Skeletal muscle satellite cell (primary cell): Measurements from ENCODE around the gene GPR25.
"Not testable (repeated sequence)": the region's sequence is repeated elsewhere in the genome, so short reads cannot be mapped to it uniquely, and the experiment has no call there.

Source experiments
- H3K27me3 ChIP-seq: 2 replicates; pipeline ENCODE4 v1.7.0; 2013; ENCODE audit warnings: low read length; ENCODE audit not compliant: control insufficient read depth, insufficient read depth
- H3K36me3 ChIP-seq: 2 replicates; pipeline ENCODE4 v1.7.0; 2013; ENCODE audit warnings: mild to moderate bottlenecking, control low read depth, low read length; ENCODE audit not compliant: insufficient read depth
- H3K4me1 ChIP-seq: 2 replicates; pipeline ENCODE4 v1.7.0; 2013; ENCODE audit warnings: low read length; ENCODE audit not compliant: control insufficient read depth, insufficient read depth
- H3K4me2 ChIP-seq: 2 replicates; pipeline ENCODE4 v1.7.0; 2013; ENCODE audit warnings: mild to moderate bottlenecking, low read length
- H3K4me3 ChIP-seq: 2 replicates; pipeline ENCODE4 v1.7.0; 2013; ENCODE audit warnings: low read length
- H3K9ac ChIP-seq: 2 replicates; pipeline ENCODE4 v1.7.0; 2013; ENCODE audit warnings: mild to moderate bottlenecking, low read depth, low read length, moderate library complexity
- H3K9me3 ChIP-seq: replicated peaks from 2 replicates; pipeline ENCODE4 v1.7.0; 2013; ENCODE audit warnings: mild to moderate bottlenecking, control low read depth, low read length

GPR25 gene

DNA sequence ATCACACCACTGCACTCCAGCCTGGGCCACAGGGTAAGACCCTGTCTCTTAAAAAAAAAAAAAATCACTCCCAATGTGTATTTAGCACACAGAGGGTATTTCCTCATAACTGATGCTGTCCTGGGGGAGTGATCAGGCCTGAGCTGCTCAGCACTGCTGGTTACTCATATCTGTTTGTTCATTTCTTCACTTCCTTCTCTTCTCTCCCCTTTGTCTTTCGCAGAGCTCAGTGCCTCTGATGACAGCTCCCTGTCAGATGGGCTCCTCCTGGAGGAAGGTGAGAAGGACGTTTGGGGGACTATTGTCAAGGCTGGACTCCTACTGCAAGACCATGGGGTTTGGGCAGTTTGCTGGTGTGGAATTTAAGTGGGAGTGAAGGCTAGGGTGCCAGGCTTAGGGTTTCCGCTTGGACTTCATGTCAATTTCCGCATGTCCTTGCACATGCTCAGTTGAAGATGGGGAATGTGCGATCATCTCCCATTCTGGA, 34.9 kb downstream of the GPR25 start:
- Histone ChIP-seq H3K4me1 (no peaks in the 10 kb centered on the region), H3K4me3 (no peak overlapping the region), H3K36me3 (no peaks in the 10 kb centered on the region), H3K27me3 (no peaks in the 10 kb centered on the region), H3K9me3 (no peaks in the 10 kb centered on the region), H3K4me2 (no peak overlapping the region), H3K9ac (no peak overlapping the region)

DNA sequence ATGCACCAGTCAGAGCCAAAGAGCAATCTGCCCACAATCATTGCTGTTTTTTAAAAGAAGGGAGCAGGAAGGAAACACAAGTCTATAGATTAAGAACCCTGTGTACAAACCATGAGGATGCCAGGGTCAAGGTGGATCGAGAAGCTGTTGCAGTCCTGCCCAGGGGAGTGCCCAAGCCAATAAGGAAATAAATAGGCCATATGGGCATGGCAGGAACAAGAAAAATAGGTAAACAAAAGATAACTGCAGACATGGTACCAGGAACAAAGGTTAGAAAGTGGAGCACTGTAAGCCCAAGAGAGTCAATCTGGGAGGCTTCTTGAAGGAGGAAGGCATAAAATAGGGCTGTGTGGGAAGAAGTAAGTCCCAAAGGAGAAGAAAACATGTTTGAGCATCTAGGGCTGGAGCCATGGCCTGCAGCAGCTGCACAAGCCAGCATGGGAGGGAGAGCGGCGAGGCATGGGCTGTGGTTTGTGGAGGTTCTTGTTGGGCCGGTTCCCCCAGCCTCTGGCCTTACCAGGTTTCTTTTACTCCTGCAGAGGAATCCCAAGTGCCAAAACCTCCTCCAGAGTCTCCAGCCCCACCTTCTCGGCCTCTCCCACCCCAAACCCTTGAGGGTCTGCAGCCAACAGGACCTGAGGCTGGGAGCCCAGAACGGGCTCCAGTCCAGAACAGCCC, 35.5 kb downstream of the GPR25 start:
- H3K4me1 ChIP-seq, result no peaks in the 10 kb centered on the region
- no peaks in the 10 kb centered on the region for H3K27me3 ChIP-seq

DNA sequence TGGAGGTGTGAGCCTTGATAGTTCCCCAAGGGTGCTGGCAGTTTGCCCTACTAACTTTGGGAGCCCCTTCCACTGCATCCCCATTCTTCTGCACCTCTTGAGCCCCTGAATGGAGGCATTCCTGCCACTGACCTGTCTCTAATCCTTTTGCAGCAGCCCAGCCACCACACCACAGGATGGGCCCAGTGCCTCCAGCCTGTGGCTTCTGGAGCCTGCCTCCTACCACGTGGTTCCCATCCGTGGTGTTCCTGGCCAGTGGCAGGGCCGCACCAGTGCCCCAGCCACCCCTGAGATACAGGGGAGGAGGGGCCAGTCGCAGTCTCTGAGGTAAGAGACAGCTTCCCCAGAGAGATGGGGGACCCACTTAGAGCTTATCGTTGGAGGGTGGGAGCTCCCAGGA, 36.3 kb downstream of the GPR25 start:
- no peaks in the 10 kb centered on the region for H3K4me1 ChIP-seq
- H3K36me3 ChIP-seq, result no peaks in the 10 kb centered on the region
- no peak overlapping the region for H3K9ac ChIP-seq
- no peak overlapping the region for H3K4me3 ChIP-seq
- H3K4me2 ChIP-seq, result no peak overlapping the region
- H3K9me3 ChIP-seq, result no peaks in the 10 kb centered on the region
- no peaks in the 10 kb centered on the region for H3K27me3 ChIP-seq

More for the DNA sequence above, 35.5 kb downstream of the GPR25 start:
- Histone ChIP-seq H3K9me3 (no peaks in the 10 kb centered on the region), H3K36me3 (no peaks in the 10 kb centered on the region), H3K4me2 (no peak overlapping the region), H3K9ac (no peak overlapping the region), H3K4me3 (no peak overlapping the region)

DNA sequence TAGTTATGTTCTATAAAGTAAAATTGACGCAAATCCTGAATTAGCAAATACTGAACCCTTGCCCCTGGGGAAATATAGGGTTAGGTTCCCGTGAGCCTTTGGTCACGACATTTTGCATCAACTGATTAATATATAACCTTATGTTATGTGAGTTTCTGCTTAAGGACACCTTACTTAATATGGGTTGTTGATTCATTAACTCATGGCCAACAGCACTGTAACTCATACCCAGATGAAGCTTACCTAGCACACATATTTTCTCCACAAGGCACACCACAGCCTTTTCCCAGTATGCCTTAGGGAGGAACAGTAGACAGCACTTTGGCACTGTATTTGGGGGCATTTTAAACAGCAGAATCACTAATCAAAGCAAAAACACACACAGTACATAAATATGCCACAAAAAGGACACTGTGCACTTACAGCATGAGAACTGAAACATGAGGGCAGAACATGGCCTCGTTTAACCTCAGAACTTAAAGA, 37.0 kb downstream of the GPR25 start:
- H3K36me3 ChIP-seq, result no peaks in the 10 kb centered on the region
- no peaks in the 10 kb centered on the region for H3K4me1 ChIP-seq
- H3K4me3 ChIP-seq, result no peak overlapping the region
- H3K4me2 ChIP-seq, result no peak overlapping the region
- H3K27me3 ChIP-seq, result no peaks in the 10 kb centered on the region
- no peaks in the 10 kb centered on the region for H3K9me3 ChIP-seq
- H3K9ac ChIP-seq, result no peak overlapping the region

GRCh38 chr1:200911361-200911760, 38.6 kb downstream of the GPR25 start:
- no peaks in the 10 kb centered on the region for H3K9me3 ChIP-seq
- H3K4me1 ChIP-seq, result no peaks in the 10 kb centered on the region
- H3K9ac ChIP-seq, result no peak overlapping the region
- no peaks in the 10 kb centered on the region for H3K36me3 ChIP-seq
- H3K27me3 ChIP-seq, result no peaks in the 10 kb centered on the region
- H3K4me3 ChIP-seq, result no peak overlapping the region
- no peak overlapping the region for H3K4me2 ChIP-seq

- not testable (repeated sequence) for H3K4me3 ChIP-seq, H3K4me2 ChIP-seq, H3K27me3 ChIP-seq, H3K4me1 ChIP-seq, H3K9ac ChIP-seq, H3K9me3 ChIP-seq, H3K36me3 ChIP-seq
These were observed 39.2 kb downstream of the GPR25 start for GRCh38 chr1:200911936-200912335.

- H3K4me1 ChIP-seq, result no peaks in the 10 kb centered on the region
- no peak overlapping the region for H3K4me2 ChIP-seq
- no peaks in the 10 kb centered on the region for H3K9me3 ChIP-seq
- no peak overlapping the region for H3K4me3 ChIP-seq
- H3K9ac ChIP-seq, result no peak overlapping the region
- no peaks in the 10 kb centered on the region for H3K36me3 ChIP-seq
- H3K27me3 ChIP-seq, result no peaks in the 10 kb centered on the region
These were observed 40.1 kb downstream of the GPR25 start for GRCh38 chr1:200912737-200913407.

DNA sequence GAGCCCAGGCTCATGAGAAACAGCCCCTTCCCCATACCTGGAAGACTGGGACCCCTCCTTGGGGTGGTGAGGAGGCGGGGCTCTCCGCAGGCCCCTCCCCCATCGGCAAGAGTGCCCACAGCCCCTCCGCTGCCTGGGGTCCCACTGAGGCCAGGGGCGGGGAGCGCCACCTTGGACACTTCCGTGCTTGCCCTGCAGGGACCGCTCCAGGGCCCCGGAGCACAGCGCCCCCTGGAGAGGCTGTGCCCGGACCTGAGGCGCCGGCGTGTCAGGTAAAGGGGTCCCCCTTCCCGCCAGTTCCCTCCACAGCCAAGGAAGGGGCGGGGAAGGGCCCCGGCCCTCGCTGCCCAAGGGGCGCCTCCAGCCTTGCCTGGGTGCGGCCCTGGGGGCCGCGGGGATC, 43.4 kb downstream of the GPR25 start:
- Histone ChIP-seq H3K36me3 (no peaks in the 10 kb centered on the region), H3K27me3 (peaks cover 6% of the 10 kb centered on the region), H3K9ac (no peak overlapping the region), H3K4me1 (no peaks in the 10 kb centered on the region), H3K4me2 (no peak overlapping the region), H3K4me3 (no peak overlapping the region), H3K9me3 (no peaks in the 10 kb centered on the region)

- Histone ChIP-seq H3K27me3 (peaks cover 6% of the 10 kb centered on the region), H3K9me3 (no peaks in the 10 kb centered on the region), H3K4me3 (no peak overlapping the region), H3K36me3 (no peaks in the 10 kb centered on the region), H3K4me1 (no peaks in the 10 kb centered on the region), H3K4me2 (no peak overlapping the region), H3K9ac (no peak overlapping the region)
These were observed 43.9 kb downstream of the GPR25 start for GRCh38 chr1:200916681-200917080.

GRCh38 chr1:200917291-200917817, 44.6 kb downstream of the GPR25 start:
- Histone ChIP-seq H3K9me3 (no peaks in the 10 kb centered on the region), H3K4me2 (no peak overlapping the region), H3K4me3 (no peak overlapping the region), H3K9ac (no peak overlapping the region), H3K36me3 (no peaks in the 10 kb centered on the region), H3K27me3 (peaks cover 9% of the 10 kb centered on the region), H3K4me1 (no peaks in the 10 kb centered on the region)

DNA sequence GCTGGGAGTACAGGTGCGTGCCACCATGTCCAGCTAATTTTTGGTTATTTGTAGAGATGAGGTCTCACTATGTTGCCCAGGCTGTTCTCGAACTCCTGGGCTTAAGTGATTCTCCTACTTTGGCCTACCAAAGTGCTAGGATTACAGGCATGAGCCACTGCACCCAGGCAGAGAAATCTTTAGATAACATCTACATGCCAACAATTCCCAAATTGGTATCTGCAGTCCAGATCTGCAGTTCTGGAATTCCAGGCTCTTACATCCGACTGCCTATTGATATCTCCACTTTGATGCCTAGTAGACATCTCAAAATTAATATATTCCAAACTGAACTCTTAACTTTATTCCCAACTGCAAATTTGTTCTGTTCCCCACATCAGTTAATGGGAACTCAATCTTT, 45.2 kb downstream of the GPR25 start:
- no peak overlapping the region for H3K9ac ChIP-seq
- no peak overlapping the region for H3K4me2 ChIP-seq
- H3K4me1 ChIP-seq, result no peaks in the 10 kb centered on the region
- H3K27me3 ChIP-seq, result peaks cover 11% of the 10 kb centered on the region
- no peaks in the 10 kb centered on the region for H3K9me3 ChIP-seq
- H3K4me3 ChIP-seq, result no peak overlapping the region
- no peaks in the 10 kb centered on the region for H3K36me3 ChIP-seq
